GM23338 (cell line): Measurements from ENCODE around the gene RNF17.

ENCODE experiments used
- CREB1 ChIP-seq: fragments of 250-450 bp; sonication (Bioruptor Pico); IDR thresholded peaks from 2 replicates; pipeline ENCODE4 v1.5.0; 2020; ENCODE audit warnings: low read depth, mild to moderate bottlenecking, moderate library complexity
- EZH2 ChIP-seq: fragments of 200-600 bp; sonication (generic); IDR thresholded peaks from one replicate; pipeline ENCODE4 v1.8.0; 2017; ENCODE audit warnings: antibody characterized with exemption, mild to moderate bottlenecking, low read depth; ENCODE audit not compliant: unreplicated experiment
- EZH2phosphoT487 ChIP-seq: fragments of 200-600 bp; sonication (generic); IDR thresholded peaks from one replicate; pipeline ENCODE4 v1.8.1; 2018; ENCODE audit warnings: antibody characterized with exemption; ENCODE audit not compliant: unreplicated experiment
- JUNB ChIP-seq: IDR thresholded peaks from one replicate; pipeline ENCODE4 v1.6.1; 2016; ENCODE audit warnings: antibody characterized with exemption; ENCODE audit not compliant: unreplicated experiment
- NANOG ChIP-seq: IDR thresholded peaks from 2 replicates; pipeline ENCODE4 v1.6.1; 2016; ENCODE audit warnings: antibody characterized with exemption, borderline replicate concordance
- POLR2AphosphoS5 ChIP-seq: IDR thresholded peaks from 2 replicates; pipeline ENCODE4 v1.6.1; 2016; ENCODE audit warnings: antibody characterized with exemption, low read depth
- TF ChIP-seq, protein P1 (sequence below), 2 experiments: fragments of 200-600 bp in 1 of 2; sonication (generic) in 1 of 2; conservative IDR thresholded peaks; 2 replicates each; pipeline versions ENCODE4 v1.5.1 to v1.6.1; 2016 to 2017; ENCODE audit warnings: antibody characterized with exemption in 2 of 2, low read depth in 2 of 2, mild to moderate bottlenecking in 2 of 2, moderate library complexity in 1 of 2
- TF ChIP-seq, protein P2 (sequence below): IDR thresholded peaks from one replicate; pipeline ENCODE4 v1.6.1; 2018; ENCODE audit warnings: antibody characterized with exemption; ENCODE audit not compliant: unreplicated experiment
- TF ChIP-seq, protein P3 (sequence below): IDR thresholded peaks from 2 replicates; pipeline ENCODE4 v1.6.1; 2016; ENCODE audit warnings: antibody characterized with exemption

GRCh38 chr13:24748061-24748400, 15.9 kb upstream of the RNF17 start:
- TF ChIP-seq, protein P1, sequence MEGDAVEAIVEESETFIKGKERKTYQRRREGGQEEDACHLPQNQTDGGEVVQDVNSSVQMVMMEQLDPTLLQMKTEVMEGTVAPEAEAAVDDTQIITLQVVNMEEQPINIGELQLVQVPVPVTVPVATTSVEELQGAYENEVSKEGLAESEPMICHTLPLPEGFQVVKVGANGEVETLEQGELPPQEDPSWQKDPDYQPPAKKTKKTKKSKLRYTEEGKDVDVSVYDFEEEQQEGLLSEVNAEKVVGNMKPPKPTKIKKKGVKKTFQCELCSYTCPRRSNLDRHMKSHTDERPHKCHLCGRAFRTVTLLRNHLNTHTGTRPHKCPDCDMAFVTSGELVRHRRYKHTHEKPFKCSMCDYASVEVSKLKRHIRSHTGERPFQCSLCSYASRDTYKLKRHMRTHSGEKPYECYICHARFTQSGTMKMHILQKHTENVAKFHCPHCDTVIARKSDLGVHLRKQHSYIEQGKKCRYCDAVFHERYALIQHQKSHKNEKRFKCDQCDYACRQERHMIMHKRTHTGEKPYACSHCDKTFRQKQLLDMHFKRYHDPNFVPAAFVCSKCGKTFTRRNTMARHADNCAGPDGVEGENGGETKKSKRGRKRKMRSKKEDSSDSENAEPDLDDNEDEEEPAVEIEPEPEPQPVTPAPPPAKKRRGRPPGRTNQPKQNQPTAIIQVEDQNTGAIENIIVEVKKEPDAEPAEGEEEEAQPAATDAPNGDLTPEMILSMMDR (conservative IDR thresholded peaks at IDR 0.05; ENCODE audit: low read depth in 2 of 2) = no peak
- TF ChIP-seq EZH2 (no peak), POLR2AphosphoS5 (no peak), JUNB (no peak), EZH2phosphoT487 (no peak), NANOG (no peak), CREB1 (CRISPR knock-in tag) (no peak)
- TF ChIP-seq, protein P2, sequence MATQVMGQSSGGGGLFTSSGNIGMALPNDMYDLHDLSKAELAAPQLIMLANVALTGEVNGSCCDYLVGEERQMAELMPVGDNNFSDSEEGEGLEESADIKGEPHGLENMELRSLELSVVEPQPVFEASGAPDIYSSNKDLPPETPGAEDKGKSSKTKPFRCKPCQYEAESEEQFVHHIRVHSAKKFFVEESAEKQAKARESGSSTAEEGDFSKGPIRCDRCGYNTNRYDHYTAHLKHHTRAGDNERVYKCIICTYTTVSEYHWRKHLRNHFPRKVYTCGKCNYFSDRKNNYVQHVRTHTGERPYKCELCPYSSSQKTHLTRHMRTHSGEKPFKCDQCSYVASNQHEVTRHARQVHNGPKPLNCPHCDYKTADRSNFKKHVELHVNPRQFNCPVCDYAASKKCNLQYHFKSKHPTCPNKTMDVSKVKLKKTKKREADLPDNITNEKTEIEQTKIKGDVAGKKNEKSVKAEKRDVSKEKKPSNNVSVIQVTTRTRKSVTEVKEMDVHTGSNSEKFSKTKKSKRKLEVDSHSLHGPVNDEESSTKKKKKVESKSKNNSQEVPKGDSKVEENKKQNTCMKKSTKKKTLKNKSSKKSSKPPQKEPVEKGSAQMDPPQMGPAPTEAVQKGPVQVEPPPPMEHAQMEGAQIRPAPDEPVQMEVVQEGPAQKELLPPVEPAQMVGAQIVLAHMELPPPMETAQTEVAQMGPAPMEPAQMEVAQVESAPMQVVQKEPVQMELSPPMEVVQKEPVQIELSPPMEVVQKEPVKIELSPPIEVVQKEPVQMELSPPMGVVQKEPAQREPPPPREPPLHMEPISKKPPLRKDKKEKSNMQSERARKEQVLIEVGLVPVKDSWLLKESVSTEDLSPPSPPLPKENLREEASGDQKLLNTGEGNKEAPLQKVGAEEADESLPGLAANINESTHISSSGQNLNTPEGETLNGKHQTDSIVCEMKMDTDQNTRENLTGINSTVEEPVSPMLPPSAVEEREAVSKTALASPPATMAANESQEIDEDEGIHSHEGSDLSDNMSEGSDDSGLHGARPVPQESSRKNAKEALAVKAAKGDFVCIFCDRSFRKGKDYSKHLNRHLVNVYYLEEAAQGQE = no peak
- TF ChIP-seq, protein P3, sequence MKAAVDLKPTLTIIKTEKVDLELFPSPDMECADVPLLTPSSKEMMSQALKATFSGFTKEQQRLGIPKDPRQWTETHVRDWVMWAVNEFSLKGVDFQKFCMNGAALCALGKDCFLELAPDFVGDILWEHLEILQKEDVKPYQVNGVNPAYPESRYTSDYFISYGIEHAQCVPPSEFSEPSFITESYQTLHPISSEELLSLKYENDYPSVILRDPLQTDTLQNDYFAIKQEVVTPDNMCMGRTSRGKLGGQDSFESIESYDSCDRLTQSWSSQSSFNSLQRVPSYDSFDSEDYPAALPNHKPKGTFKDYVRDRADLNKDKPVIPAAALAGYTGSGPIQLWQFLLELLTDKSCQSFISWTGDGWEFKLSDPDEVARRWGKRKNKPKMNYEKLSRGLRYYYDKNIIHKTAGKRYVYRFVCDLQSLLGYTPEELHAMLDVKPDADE = no peak
